ENCODE data around the gene KCNMA1.

GRCh38 chr10:77681839-77682238, 44.2 kb upstream of the KCNMA1 start:
- TF ChIP-seq CTCF (conservative IDR thresholded peaks at IDR 0.05) (no peak), EZH2 (IDR thresholded peaks at IDR 0.05; ENCODE audit: low read depth) (no peak)

All from PC-9 (cell line).